Lower lobe of right lung (tissue), 2 donors: Measurements from ENCODE around the gene MTHFD1L. TPM values are rescaled to one million over a fixed set of nuclear protein-coding genes. Genes with fewer than 3 reads are reported as not detected.

Source experiments
- ATAC-seq, 2 donors: fragments of 200-7000 bp; cut with Tn5 transposase; one replicate each; pipeline ENCODE4 v1.9.1; 2020 to 2022; ENCODE audit warnings: mild to moderate bottlenecking in 2 of 2, moderate library complexity in 2 of 2
- DNase-seq: peaks from one replicate; pipeline ENCODE4 v3.0.0-alpha.2; 2020
- H3K27ac ChIP-seq: fragments of 200-600 bp; one replicate; pipeline ENCODE4 v1.8.0; 2022
- H3K27me3 ChIP-seq: fragments of 200-600 bp; one replicate; pipeline ENCODE4 v1.8.0; 2022; ENCODE audit warnings: low read depth
- H3K36me3 ChIP-seq: fragments of 200-600 bp; one replicate; pipeline ENCODE4 v1.8.0; 2022; ENCODE audit warnings: mild to moderate bottlenecking
- H3K4me1 ChIP-seq: fragments of 200-600 bp; one replicate; pipeline ENCODE4 v1.8.0; 2022
- H3K4me3 ChIP-seq: fragments of 200-600 bp; one replicate; pipeline ENCODE4 v1.8.0; 2022; ENCODE audit warnings: mild to moderate bottlenecking
- H3K9me3 ChIP-seq: fragments of 200-600 bp; one replicate; pipeline ENCODE4 v1.8.0; 2022
- CTCF ChIP-seq: fragments of 200-600 bp; IDR thresholded peaks from one replicate; pipeline ENCODE4 v1.8.0; 2022; ENCODE audit warnings: antibody characterized with exemption, mild to moderate bottlenecking
- intact Hi-C: fragments of 100-400 bp; cut with DNase I; formaldehyde crosslinking; loops from one replicate; pipeline ENCODE4 v1.11.0; 2022
- total RNA-seq: library from RNA; stranded (reverse); fragmentation: NEBNext Ultra II Directional; extraction: Animal tissue kit (Norgen Biotek cat#: 25700); gene quantifications from one replicate; pipeline ENCODE4 v1.2.1, GENCODE V29; 2021
- donor health status: DM: no; HTN: yes; CAD: no; lungs with severe emphysema.

Gene MTHFD1L
- total RNA-seq, 1 donor from 2014 or later = 22.1 TPM

GRCh38 chr6:150880336-150880735, 14.8 kb downstream of the MTHFD1L start:
- ATAC-seq (no peak), DNase-seq (no peak)
- H3K27me3 ChIP-seq = no peaks in the 10 kb centered on the region
- H3K4me1 ChIP-seq = peaks cover 28% of the 10 kb centered on the region
- TF ChIP-seq CTCF = no peak
- H3K4me3 ChIP-seq = no peak overlapping the region
- H3K27ac ChIP-seq = no peak overlapping the region
- peaks cover 10% of the 10 kb centered on the region for H3K36me3 ChIP-seq
- intact Hi-C loops = no loop called here
- H3K9me3 ChIP-seq = no peaks in the 10 kb centered on the region

GRCh38 chr6:150881911-150882481, 16.5 kb downstream of the MTHFD1L start:
- Histone ChIP-seq H3K9me3 (no peaks in the 10 kb centered on the region), H3K4me3 (no peak overlapping the region), H3K4me1 (peaks cover 17% of the 10 kb centered on the region), H3K36me3 (peaks cover 10% of the 10 kb centered on the region), H3K27me3 (no peaks in the 10 kb centered on the region), H3K27ac (peak overlapping the region; percentile 14)
- DNase-seq (no peak), ATAC-seq (peak; percentile 79 to 85)
- TF ChIP-seq CTCF = no peak
- intact Hi-C loops = no loop called here

GRCh38 chr6:150883521-150883920, 18.0 kb downstream of the MTHFD1L start:
- H3K4me1 ChIP-seq = peaks cover 17% of the 10 kb centered on the region
- H3K9me3 ChIP-seq = no peaks in the 10 kb centered on the region
- no peak overlapping the region for H3K4me3 ChIP-seq
- no peaks in the 10 kb centered on the region for H3K27me3 ChIP-seq
- peak overlapping the region; percentile 53 for H3K27ac ChIP-seq
- no peak for ATAC-seq
- peaks cover 8% of the 10 kb centered on the region for H3K36me3 ChIP-seq
- intact Hi-C loops = no loop called here
- DNase-seq = no peak
- TF ChIP-seq CTCF = no peak

GRCh38 chr6:150886155-150886554, 20.7 kb downstream of the MTHFD1L start:
- H3K4me3 ChIP-seq = no peak overlapping the region
- no peak for TF ChIP-seq CTCF
- no peak overlapping the region for H3K27ac ChIP-seq
- peaks cover 16% of the 10 kb centered on the region for H3K4me1 ChIP-seq
- no peaks in the 10 kb centered on the region for H3K27me3 ChIP-seq
- DNase-seq (no peak), ATAC-seq (no peak)
- peaks cover 14% of the 10 kb centered on the region for H3K36me3 ChIP-seq
- H3K9me3 ChIP-seq = no peaks in the 10 kb centered on the region
- intact Hi-C loops = no loop called here

GRCh38 chr6:150887978-150888563, 22.6 kb downstream of the MTHFD1L start:
- TF ChIP-seq CTCF = no peak
- Histone ChIP-seq H3K27me3 (no peaks in the 10 kb centered on the region), H3K4me3 (no peak overlapping the region), H3K27ac (no peak overlapping the region), H3K9me3 (no peaks in the 10 kb centered on the region), H3K4me1 (peaks cover 1% of the 10 kb centered on the region), H3K36me3 (peaks cover 14% of the 10 kb centered on the region)
- DNase-seq = no peak
- no peak for ATAC-seq
- intact Hi-C loops = no loop called here
